Activated CD4-positive, alpha-beta T cell treated with anti-CD3 and anti-CD28 coated beads, Interleukin-2, amount 10 ng/mL, durations not matched to agents 7 days and 5 days (primary cell): Measurements from ENCODE around the gene LRRC43. TPM values are rescaled to one million over a fixed set of nuclear protein-coding genes. Genes with fewer than 3 reads are reported as not detected.

Experiments used
- CTCF ChIA-PET: fragments of 350-600 bp; sonication (Branson Sonifier 250); formaldehyde crosslinking; loops from one replicate; lab custom pipeline; 2021; ENCODE audit warnings: antibody characterized with exemption; lab: Charles Lee
- POLR2A ChIA-PET: fragments of 350-600 bp; sonication (Branson Sonifier 250); formaldehyde crosslinking; loops from one replicate; lab custom pipeline; 2021; ENCODE audit warnings: antibody characterized with exemption; lab: Charles Lee
- DNase-seq: peaks from one replicate; pipeline ENCODE4 v3.0.0-alpha.2; 2020
- H3K27ac Mint-ChIP-seq: one replicate; pipeline ENCODE4 v1.8.0; 2021; ENCODE audit warnings: mild to moderate bottlenecking, moderate library complexity, mixed read lengths
- H3K27me3 Mint-ChIP-seq: one replicate; pipeline ENCODE4 v1.8.0; 2021; ENCODE audit warnings: mixed read lengths
- H3K36me3 Mint-ChIP-seq: one replicate; pipeline ENCODE4 v1.8.0; 2021; ENCODE audit warnings: low read depth, mixed read lengths
- H3K4me1 Mint-ChIP-seq: one replicate; pipeline ENCODE4 v1.8.0; 2021; ENCODE audit warnings: mixed read lengths
- H3K4me3 Mint-ChIP-seq: one replicate; pipeline ENCODE4 v1.8.0; 2021; ENCODE audit warnings: mild to moderate bottlenecking, moderate library complexity, mixed read lengths
- H3K9me3 Mint-ChIP-seq: one replicate; pipeline ENCODE4 v1.8.0; 2021; ENCODE audit warnings: mixed read lengths
- total RNA-seq, 2 experiments: library from RNA; stranded (reverse); gene quantifications; one replicate each; pipeline ENCODE4 v1.2.3, GENCODE V29; 2021

LRRC43 gene
- total RNA-seq, 2 experiments from 2014 or later: not detected

GRCh38 chr12:122203301-122204166 lies 20.6 kb downstream of the LRRC43 start, which contains the start of gene B3GNT4:
TSS of gene B3GNT4 (plus strand) at chr12:122203709. CDS start at chr12:122204619, 910 bp downstream.
- POLR2A ChIA-PET: no interaction called here
- no peak within 1 kb of the TSS for H3K27ac Mint-ChIP-seq
- peaks cover 6% of the 10 kb centered on the region for H3K36me3 Mint-ChIP-seq
- CTCF ChIA-PET: interaction anchor here (1.0 kb wide), 1 partner anchor 9 kb away, joined by 4 read pairs; no protein-coding TSS in a partner anchor
- DNase-seq: peak; percentile 66
- H3K9me3 Mint-ChIP-seq: no peaks in the 10 kb centered on the region
- peaks cover 31% of the 10 kb centered on the region for H3K27me3 Mint-ChIP-seq
- H3K4me3 Mint-ChIP-seq: peak within 1 kb of the TSS; percentile 72
- H3K4me1 Mint-ChIP-seq: peaks cover 13% of the 10 kb centered on the region

- Mint-ChIP-seq H3K4me1 (peaks cover 13% of the 10 kb centered on the region), H3K36me3 (peaks cover 8% of the 10 kb centered on the region), H3K27me3 (peaks cover 31% of the 10 kb centered on the region), H3K9me3 (no peaks in the 10 kb centered on the region), H3K27ac (no peak overlapping the region), H3K4me3 (peak overlapping the region; percentile 51)
- ChIA-PET CTCF (interaction anchor here (0.7 to 2.0 kb wide), 3 partner anchors 11 to 22 kb away, joined by 3 to 7 read pairs (median 5); partner anchors contain the start of gene LRRC43), POLR2A (no interaction called here)
- DNase-seq: no peak
These were observed 21.5 kb downstream of the LRRC43 start for GRCh38 chr12:122204167-122205052.

GRCh38 chr12:122205053-122205925 lies 22.4 kb downstream of the LRRC43 start:
- DNase-seq: no peak
- CTCF ChIA-PET: interaction anchor here (0.7 to 2.0 kb wide), 3 partner anchors 10 to 22 kb away, joined by 3 to 7 read pairs (median 5); partner anchors contain the start of gene LRRC43
- POLR2A ChIA-PET: no interaction called here
- Mint-ChIP-seq H3K4me3 (peak overlapping the region; percentile 57), H3K9me3 (no peaks in the 10 kb centered on the region), H3K4me1 (peaks cover 13% of the 10 kb centered on the region), H3K27me3 (peaks cover 26% of the 10 kb centered on the region), H3K27ac (no peak overlapping the region), H3K36me3 (peaks cover 14% of the 10 kb centered on the region)

- POLR2A ChIA-PET: no interaction called here
- CTCF ChIA-PET: interaction anchor here (0.6 to 2.0 kb wide), 3 partner anchors 15 to 114 kb away, joined by 3 to 7 read pairs (median 5); partner anchors contain the start of gene LRRC43
- no peak for DNase-seq
- Mint-ChIP-seq H3K9me3 (no peaks in the 10 kb centered on the region), H3K36me3 (peaks cover 17% of the 10 kb centered on the region), H3K27me3 (peaks cover 23% of the 10 kb centered on the region), H3K4me1 (peaks cover 13% of the 10 kb centered on the region), H3K4me3 (no peak overlapping the region), H3K27ac (no peak overlapping the region)
These were observed 23.4 kb downstream of the LRRC43 start for GRCh38 chr12:122206111-122206881.

- H3K4me1 Mint-ChIP-seq: peaks cover 13% of the 10 kb centered on the region
- ChIA-PET CTCF (no interaction called here), POLR2A (no interaction called here)
- peaks cover 20% of the 10 kb centered on the region for H3K27me3 Mint-ChIP-seq
- no peak overlapping the region for H3K4me3 Mint-ChIP-seq
- H3K27ac Mint-ChIP-seq: no peak overlapping the region
- peaks cover 22% of the 10 kb centered on the region for H3K36me3 Mint-ChIP-seq
- no peaks in the 10 kb centered on the region for H3K9me3 Mint-ChIP-seq
- DNase-seq: no peak
These were observed 24.1 kb downstream of the LRRC43 start for GRCh38 chr12:122206976-122207375.

- Mint-ChIP-seq H3K27ac (no peak overlapping the region), H3K36me3 (peaks cover 25% of the 10 kb centered on the region), H3K9me3 (no peaks in the 10 kb centered on the region), H3K4me3 (no peak overlapping the region), H3K4me1 (peaks cover 13% of the 10 kb centered on the region), H3K27me3 (peaks cover 20% of the 10 kb centered on the region)
- POLR2A ChIA-PET: no interaction called here
- no peak for DNase-seq
- CTCF ChIA-PET: no interaction called here
These were observed 24.5 kb downstream of the LRRC43 start for GRCh38 chr12:122207391-122207790.

- POLR2A ChIA-PET: no interaction called here
These were observed 25.3 kb downstream of the LRRC43 start for GRCh38 chr12:122208073-122208820.

GRCh38 chr12:122215771-122216170 lies 32.8 kb downstream of the LRRC43 start:
- ChIA-PET CTCF (interaction anchor here (1.0 to 1.5 kb wide), 2 partner anchors 11 to 29 kb away, joined by 3 to 4 read pairs; no protein-coding TSS in a partner anchor), POLR2A (no interaction called here)
- no peaks in the 10 kb centered on the region for H3K9me3 Mint-ChIP-seq
- H3K27ac Mint-ChIP-seq: no peak overlapping the region
- no peaks in the 10 kb centered on the region for H3K27me3 Mint-ChIP-seq
- no peak for DNase-seq
- H3K4me1 Mint-ChIP-seq: peaks cover 2% of the 10 kb centered on the region
- peaks cover 35% of the 10 kb centered on the region for H3K36me3 Mint-ChIP-seq
- no peak overlapping the region for H3K4me3 Mint-ChIP-seq

More at GRCh38 chr12:122208073-122208820, 25.3 kb downstream of the LRRC43 start:
- Mint-ChIP-seq H3K4me1 (peaks cover 8% of the 10 kb centered on the region), H3K9me3 (no peaks in the 10 kb centered on the region), H3K4me3 (no peak overlapping the region), H3K27me3 (peaks cover 12% of the 10 kb centered on the region), H3K36me3 (peaks cover 25% of the 10 kb centered on the region), H3K27ac (peak overlapping the region; percentile 2)
- CTCF ChIA-PET: interaction anchor here (0.6 to 0.9 kb wide), 4 partner anchors 11 to 344 kb away, joined by 3 read pairs; no protein-coding TSS in a partner anchor
- no peak for DNase-seq

GRCh38 chr12:122216445-122216844 lies 33.5 kb downstream of the LRRC43 start:
- CTCF ChIA-PET: interaction anchor here (1.5 kb wide), 1 partner anchor 28 kb away, joined by 4 read pairs; no protein-coding TSS in a partner anchor
- Mint-ChIP-seq H3K4me3 (no peak overlapping the region), H3K4me1 (peaks cover 5% of the 10 kb centered on the region), H3K27ac (no peak overlapping the region), H3K9me3 (no peaks in the 10 kb centered on the region), H3K36me3 (peaks cover 35% of the 10 kb centered on the region), H3K27me3 (no peaks in the 10 kb centered on the region)
- no peak for DNase-seq
- POLR2A ChIA-PET: no interaction called here

GRCh38 chr12:122225683-122226365 lies 42.9 kb downstream of the LRRC43 start, which contains the start of gene DIABLO:
TSS of gene DIABLO (minus strand) at chr12:122226052. CDS start at chr12:122226014, 38 bp downstream.
- H3K27me3 Mint-ChIP-seq: no peaks in the 10 kb centered on the region
- no peaks in the 10 kb centered on the region for H3K9me3 Mint-ChIP-seq
- H3K36me3 Mint-ChIP-seq: peaks cover 24% of the 10 kb centered on the region
- POLR2A ChIA-PET: interaction anchor here (0.7 to 1.0 kb wide), 3 partner anchors 43 to 275 kb away, joined by 3 to 5 read pairs (median 4); partner anchors contain the start of gene ZCCHC8
- peak within 1 kb of the TSS; percentile 92 for H3K4me3 Mint-ChIP-seq
- H3K4me1 Mint-ChIP-seq: peaks cover 41% of the 10 kb centered on the region
- peak within 1 kb of the TSS; percentile 96 for H3K27ac Mint-ChIP-seq
- peak; percentile 100 for DNase-seq
- CTCF ChIA-PET: interaction anchor here (0.6 to 2.8 kb wide), 9 partner anchors 8 to 1924 kb away, joined by 3 to 12 read pairs (median 4); no protein-coding TSS in a partner anchor
